GM18858 (cell line): ENCODE results near the gene TANC1.

ENCODE experiments used
- ATAC-seq: cut with Tn5 transposase; IDR thresholded peaks from one replicate; pipeline ENCODE4 v1.9.1; 2021; ENCODE audit not compliant: unreplicated experiment

Gene TANC1

DNA sequence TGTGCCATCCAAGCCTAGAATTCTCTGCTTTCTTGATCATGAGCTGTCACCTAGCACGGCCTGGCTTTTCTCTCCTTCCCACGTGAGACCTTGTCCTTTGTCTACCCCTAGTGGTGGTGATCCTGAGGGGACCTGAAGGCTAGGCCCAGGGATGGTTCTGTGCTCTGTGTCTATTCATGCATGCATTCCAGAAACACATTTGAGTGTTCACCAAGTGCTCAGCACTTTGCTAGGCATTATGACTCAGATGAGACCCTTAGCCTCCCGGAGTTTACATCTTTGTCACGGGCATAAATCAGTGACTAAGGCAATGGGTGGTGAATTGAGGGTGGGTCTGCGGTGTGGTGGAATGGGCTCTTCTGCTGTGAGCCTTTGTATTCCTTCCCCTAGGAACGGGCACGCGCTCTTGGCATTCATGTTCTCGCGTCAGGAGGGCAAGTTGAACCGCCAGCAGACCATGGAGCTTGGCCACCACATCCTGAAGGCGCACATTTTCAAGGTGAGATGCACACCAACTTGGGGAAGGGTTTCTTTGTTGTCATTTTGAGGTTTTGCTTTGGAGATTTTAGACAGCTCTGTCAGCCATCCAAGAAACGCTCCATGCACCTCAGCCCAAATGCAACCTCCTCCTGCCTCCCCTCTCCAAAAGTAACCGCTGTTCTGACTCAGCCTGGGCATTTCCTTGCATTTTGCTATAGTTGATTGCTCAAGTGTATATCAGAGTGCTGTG, 217.1 kb downstream of the TANC1 start:
- peak; percentile 50 for ATAC-seq

DNA sequence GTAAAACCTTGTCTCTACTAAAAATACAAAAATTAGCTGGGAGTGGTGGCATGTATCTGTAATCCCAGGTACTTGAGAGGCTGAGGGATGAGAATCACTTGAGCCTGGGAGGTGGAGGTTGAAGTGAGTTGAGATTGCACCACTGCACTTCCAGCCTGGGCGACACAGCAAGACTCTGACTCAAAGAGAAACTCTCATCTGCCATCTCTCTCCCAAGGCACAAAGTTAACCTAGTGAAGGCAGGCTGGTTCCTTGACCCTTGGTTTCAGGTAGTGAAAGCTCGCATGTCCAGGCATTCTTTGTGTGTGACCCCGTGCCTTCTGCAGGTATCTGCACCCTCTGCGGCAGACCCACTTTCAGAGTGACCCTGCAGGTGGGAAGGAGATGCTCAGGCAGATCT, 218.0 kb downstream of the TANC1 start:
- ATAC-seq = peak; percentile 26

DNA sequence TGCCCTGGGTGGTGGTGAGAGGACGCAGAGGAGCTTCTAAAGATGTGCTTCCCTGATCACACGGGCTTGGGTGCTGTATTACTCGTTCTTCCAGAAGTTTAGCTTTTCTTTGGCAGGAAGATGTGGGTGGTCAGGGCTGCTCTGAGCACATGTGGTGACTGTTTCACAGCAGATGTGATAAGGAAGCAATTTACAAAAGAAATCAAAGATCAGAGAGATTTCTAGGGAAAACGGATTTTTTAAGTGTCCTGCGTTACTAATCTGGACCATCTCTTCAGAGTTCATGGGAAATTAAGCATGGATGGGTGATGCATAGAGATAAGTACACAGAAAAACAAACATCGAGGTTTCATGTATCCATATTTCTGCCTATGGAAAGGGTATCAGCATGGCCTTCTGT, 218.7 kb downstream of the TANC1 start:
- no peak for ATAC-seq

DNA sequence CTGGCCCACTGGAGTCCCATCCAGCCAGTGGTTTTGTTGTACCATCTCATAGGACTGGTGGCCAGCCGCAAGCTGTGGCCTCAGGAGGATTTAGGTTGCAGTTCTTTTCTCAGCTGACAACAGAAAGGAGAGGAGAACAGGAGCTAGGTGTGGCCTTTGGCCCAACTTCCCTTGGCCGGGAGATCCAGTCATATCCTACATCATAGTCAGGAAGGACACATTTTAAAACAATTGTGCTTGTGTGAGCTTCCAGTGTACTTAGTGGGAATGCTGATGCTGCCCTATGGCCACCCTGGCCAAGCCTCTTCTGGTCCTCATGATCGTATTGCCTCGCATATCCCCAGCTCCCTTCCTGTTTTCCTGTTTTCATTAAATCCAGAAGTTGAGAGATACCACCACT, 220.0 kb downstream of the TANC1 start:
- ATAC-seq = no peak

DNA sequence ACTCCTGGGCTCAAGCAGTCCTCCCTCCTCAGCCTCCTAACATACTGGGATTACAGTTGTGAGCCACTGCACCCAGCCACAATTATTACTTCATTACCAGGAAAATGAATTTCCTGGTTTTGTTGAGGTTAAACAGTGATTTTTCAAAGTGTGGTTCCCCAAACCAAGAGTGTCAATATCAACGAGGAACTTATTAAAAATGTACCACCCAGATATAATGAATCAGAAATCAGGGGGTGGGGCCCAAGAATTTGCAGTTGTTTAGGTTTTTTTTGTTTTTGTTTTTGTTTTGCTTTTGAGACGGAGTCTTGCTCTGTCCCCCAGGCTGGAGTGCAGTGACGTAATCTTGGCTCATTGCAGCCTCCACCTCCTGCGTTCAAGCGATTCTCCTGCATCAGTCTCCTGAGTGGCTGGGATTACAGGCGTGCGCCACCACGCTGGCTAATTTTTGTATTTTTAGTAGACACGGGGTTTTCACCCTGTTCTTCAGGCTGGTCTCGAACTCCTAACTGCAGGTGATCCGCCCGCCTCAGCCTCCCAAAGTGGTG, 224.0 kb downstream of the TANC1 start:
- ATAC-seq = no peak

DNA sequence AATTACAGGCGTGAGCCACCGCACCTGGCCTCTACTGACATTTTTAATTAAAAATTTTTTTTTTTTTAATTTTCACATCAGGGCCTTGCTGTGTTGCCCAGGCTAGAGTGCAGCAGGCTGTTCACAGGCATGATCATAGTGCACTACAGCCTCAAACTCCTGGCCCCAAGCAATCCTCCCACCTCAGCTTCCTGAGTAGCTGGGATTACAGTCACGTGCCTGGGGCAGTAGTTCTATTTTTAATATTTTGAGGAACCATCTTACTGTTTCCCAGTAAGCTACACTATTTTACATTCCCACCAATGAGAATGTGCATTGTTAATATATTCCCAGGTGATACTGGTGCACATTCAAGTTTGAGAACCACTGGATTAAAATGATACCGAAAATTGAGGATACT, 225.4 kb downstream of the TANC1 start:
- ATAC-seq = no peak

DNA sequence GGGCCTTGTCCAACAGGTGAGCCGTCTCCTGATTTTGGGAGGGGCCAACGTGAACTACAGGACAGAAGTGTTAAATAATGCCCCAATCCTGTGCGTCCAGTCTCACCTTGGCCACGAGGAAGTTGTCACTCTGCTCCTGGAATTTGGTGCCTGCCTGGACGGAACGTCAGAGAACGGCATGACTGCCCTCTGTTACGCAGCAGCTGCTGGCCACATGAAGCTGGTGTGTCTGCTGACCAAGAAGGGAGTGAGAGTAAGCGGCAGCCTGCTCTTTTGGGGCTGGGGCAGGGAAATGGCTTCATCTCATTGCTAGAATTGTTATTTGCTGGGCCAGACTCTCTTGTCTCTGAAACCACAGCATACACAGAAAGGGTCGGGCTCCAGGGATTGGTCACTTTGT, 225.8 kb downstream of the TANC1 start:
- no peak for ATAC-seq

DNA sequence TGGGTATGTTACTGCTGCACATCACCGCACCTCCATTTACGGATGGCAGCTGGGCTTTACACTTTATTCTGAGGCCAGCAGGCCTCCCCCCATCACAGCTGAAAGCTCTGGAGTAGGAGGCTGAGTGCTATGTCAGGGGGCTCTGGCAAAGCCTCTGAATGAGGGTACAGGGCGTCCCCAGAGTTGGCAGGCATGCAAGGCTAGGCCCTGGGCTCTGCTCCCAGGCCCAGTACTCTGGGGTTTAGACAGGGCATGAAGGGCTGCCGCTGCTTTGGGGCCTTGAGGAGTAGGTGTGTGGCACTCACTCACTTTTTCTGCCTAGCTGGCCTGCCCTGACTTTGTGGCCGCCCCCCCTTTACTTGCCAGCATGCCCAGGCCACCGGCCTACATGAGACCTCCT, 227.3 kb downstream of the TANC1 start:
- no peak for ATAC-seq

DNA sequence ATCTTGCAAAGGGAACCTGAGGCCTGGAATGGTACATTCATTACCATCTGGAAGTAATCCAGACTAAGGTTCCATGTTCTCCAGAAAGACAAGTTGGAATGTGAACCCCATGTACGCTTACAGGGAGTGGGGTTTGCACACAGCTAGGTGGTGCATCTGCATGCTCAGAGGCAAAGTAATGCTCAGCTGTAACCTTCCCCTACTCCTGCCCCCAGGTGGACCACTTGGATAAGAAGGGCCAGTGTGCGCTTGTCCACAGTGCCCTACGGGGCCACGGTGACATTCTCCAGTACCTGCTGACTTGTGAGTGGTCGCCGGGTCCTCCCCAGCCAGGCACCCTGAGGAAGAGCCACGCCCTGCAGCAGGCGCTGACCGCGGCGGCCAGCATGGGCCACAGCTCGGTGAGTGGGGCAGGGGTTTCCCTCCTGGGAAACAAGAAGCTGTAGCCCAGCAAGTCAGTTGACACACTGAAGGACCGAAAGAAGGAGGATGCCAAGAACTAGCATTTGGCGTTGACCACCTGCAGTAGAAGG, 228.0 kb downstream of the TANC1 start:
- ATAC-seq = no peak

DNA sequence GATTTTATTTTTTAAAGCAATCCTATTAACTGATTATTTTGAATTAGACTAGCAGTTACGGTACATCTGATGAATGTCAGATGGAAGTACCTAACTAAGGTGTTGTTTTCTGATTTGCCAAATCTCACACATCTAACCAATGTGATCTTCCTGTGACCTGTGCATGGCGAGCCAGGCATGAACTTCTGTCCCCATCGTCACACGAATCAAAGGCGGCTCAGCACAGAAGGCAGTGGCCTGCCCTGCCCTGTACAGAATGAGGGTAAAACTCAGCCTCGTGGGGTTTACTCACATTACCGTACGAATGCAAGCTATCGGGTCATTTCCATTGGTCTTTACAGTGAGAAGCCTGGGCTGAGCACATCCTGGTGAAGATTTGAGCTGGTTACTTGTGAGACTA, 230.8 kb downstream of the TANC1 start:
- ATAC-seq = no peak

DNA sequence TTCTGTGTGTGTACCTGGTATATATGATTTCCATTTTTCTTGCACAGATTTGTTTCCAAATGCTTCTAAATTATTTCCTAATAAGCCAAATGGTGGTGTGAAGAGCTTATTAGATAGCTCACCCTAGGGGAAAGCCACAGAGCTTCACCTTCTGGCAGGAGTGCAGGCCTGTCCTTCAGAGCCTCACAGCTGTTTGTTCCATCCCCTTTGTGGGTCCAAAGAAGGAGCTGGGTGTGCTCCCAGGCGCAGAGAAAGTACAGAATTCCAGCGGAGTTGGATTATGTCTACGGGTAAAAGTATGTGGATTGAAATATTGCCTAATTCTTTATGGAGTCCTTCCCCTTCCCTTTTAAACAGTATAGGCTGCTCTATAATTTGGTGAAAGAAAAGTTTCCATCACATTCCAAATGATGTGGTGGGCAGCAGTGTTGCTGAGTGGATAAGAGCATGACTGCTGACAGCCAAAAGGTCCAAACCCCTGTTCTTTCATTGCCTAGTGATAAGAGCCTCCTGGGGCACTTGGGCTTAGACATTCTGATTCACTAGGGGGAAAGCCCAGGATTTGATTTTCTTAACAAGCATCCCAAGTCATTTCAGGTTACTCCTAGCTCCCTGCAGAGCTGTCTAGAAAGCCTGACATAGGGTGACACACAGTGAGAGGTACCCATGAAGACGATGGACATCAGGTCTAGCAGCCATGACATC, 231.5 kb downstream of the TANC1 start:
- ATAC-seq = no peak

DNA sequence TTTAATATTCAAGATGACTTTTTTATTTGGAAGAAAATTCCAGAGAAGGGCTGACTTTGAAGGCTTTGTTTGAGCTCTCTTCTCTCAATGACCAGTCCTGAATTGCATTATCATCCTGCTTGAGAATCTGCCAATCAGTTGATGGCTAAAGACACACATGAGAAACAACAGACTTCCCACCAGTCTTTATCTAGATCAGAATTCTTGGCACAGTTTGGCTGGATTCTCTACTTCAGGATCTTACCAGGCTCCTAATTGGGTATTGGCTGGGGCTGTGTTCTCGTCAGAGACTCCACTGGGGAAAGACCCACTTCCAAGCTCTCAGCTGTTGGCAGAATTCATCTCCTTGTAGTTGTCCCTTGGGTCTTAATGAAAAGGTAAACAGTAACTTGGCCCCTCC, 232.1 kb downstream of the TANC1 start:
- ATAC-seq = no peak

DNA sequence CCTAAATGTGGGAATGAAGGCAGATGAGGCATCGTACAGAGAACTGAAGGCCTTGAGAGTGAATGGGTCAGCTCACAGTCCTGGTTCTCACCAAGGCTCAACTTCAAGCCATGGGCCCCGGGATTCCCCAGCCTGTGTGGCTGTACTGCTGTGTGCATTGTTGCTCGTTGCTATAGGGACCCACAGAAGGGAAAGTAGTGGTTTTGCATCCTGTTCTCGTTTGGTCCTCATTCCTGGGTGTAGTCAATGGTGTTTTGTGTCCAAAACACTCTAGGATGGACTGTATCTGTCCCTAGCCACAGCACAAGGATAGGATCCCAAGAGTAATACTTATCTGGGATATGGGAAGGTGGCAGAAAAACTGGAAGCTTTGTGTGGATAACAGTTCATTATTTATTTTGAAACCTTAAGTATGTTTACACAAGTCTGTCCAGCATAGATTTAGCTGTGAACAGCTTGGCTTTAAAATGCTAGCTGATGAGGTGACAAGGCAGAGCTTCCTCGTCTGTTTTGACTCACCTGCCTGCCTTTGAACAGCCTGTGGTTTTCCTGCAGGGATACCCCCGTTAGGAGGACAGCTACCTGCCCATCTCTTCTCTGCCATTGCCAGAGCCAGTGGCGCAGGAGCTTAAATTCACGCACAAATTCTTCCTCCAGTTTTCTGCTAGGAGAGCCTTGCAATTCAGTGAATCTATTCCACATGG, 233.1 kb downstream of the TANC1 start:
- peak; percentile 99 for ATAC-seq

DNA sequence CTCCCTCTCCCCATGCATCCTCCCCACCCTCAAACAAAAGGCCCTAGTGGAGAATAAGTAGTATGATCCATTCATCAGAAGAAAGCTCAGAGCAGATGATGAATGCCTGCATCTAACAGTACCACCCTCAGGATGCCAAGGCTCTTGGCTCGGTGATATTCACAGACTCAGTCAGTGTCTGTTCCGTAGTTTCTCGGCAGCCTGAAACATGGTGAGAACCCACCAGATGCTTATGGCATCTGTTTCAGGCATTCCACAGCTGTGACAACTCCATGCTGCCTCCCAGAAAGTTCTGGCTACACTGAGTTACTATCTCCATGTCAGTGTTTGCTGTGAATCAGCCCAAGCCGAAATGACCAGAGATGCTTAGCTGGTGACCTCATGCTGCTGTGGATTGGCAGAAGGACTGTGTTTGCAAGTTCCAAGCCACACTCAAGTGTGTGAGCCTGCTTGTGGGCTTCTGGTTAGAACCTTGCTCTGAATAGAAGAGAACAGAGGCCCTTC, 234.2 kb downstream of the TANC1 start:
- ATAC-seq = no peak

DNA sequence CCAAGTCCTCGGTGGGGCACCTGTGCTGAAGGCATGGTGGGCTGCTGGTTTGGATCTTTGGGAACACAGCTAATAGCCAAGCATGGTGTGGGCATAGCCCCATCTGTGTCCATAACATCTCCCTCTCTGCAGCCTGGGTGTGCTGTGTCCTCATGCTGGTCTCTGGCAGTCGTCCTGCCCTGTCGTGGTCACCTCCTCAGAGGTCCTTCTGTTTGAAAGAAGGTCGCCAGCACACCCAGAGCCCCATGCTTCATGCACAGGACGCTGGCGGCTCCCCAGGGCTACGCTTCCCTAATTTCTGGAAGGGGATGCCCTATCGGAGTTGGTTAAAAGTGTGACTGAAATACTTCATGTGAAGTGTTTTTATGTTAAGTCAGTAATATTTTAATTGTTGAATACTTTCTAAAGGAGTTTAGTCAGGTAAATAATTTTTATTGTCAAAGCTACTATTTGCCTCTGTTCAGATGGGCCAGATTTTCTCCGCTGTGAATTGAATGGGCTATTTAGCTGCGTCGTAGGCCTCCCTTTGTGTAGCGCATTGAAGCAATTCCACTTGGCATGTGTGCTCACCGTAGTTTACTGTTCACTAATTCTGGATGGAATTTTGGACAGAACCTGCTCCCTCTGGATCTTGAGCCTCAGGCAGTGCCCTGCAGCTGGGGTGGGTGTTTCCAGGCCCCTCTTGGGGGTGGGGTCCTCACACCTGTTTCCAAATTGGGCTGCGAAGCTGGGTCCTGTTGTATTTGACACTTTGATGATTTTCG, 236.1 kb downstream of the TANC1 start:
- no peak for ATAC-seq

DNA sequence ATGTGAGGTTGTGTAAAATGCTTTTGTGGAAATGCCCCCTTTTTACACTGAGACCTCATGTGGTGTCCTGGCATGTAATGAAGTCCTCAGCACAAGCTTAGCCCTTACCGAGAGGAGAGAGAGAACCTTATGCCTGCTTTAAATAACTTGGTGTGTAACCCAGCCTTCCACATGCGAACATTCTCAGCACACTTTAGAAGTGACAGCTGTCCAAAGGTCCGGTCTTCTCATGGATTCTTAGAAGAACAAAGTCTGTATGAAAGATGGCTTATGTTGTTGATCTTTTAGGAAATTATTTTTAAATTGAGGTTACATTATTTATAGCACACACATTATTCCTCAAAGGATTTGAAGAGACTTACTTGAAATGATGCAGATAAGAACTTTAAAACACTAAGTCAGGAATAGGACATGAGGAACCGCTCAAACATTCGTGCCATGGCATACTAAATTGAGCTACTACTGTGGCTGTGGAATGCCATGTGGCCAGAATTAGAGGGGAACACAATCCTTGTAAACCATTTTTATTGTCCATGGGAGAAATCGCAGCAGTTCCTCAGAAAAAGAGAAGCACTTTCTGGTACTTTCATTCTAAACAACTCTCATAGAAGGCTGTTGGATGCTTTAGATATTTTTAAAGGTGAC, 238.4 kb downstream of the TANC1 start:
- no peak for ATAC-seq

DNA sequence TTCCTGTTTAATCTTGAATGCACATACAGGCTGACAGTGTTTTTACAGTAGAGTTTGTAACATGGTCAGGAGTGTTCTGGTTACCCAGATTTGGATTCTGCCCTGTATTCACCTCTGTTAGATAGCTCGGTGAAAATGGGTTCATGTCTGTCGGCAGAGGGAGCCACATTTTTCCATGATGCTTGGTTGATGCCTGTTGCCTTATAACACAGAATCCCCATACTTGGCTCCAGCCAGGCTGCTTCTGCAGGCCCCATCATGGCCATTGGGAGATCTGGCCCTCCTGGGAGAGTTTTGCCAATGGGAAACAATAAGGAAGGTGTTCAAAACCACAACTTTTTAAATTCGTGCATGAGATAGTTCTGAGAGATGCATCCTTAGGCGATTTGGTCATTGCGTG, 240.0 kb downstream of the TANC1 start:
- no peak for ATAC-seq

DNA sequence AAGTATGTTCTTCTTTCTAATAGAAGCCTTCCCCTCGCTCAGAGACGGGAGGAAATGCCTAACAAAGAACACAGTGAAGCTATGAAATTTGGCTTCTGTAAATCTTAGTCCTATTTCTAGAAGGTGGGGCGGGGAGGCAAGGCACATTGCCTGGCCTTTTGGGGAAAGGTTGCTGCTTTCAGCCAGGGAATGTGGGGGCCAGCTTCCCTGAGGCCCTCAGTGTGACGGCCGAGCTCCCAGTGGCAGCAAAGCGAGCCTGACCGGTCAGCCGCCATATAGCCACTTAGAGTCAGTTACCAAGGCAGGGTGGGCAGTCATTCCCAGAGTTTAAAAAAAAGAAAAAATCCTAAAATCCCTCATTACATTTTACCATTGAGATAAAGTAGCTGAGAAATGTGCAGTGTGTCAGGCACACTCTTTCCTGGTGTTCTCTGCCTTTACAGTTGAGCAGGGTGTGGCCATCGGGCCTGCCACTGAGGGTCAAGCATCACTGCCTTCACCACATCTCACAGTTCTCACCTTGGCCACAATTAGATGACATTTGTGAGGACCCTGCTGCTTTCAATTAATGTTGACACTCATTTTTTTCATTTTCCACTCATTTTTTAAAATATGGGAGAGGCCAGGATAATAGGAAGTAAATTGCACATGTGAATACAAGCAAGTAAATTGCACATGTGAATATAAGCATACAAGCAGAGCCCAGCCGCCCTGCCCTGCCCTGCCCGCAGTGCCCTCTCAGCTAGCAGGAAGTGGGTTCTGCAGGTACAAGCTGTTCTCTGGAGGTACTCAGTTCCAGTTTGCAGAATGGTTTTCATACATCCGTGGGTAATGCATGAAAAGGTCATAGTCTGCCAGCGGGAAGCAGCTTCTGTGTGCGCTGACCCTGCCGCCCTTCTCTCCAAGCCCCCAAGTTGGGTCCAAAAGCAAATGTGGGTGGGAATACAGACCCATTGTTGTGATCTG, 241.2 kb downstream of the TANC1 start:
- ATAC-seq = no peak
